GM19099 (cell line): Measurements from ENCODE around the gene KLB.

ENCODE experiments used
- POLR2A ChIP-seq: IDR thresholded peaks from 3 replicates; pipeline ENCODE4 v1.6.1; 2011; ENCODE audit warnings: low read depth; ENCODE audit not compliant: insufficient read length; ENCODE audit errors: extremely low read depth

The KLB gene

DNA sequence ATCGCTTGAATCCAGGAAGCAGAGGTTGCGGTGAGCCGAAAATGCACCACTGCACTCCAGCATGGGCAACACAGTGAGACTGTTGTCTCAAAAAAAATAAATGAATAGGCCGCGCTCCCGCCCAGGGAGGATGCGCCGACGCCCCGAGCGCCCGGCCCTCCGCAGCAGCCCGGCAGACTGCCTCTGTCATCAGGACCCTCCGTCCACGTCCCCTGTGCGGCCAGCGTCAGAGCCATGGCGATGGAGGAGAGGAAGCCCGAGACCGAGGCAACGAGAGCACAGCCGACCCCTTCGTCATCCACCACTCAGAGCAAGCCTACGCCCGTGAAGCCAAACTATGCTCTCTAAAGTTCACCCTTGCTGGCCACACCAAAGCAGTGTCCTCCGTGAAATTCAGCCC, 73.5 kb downstream of the KLB start:
- TF ChIP-seq POLR2A, result no peak

DNA sequence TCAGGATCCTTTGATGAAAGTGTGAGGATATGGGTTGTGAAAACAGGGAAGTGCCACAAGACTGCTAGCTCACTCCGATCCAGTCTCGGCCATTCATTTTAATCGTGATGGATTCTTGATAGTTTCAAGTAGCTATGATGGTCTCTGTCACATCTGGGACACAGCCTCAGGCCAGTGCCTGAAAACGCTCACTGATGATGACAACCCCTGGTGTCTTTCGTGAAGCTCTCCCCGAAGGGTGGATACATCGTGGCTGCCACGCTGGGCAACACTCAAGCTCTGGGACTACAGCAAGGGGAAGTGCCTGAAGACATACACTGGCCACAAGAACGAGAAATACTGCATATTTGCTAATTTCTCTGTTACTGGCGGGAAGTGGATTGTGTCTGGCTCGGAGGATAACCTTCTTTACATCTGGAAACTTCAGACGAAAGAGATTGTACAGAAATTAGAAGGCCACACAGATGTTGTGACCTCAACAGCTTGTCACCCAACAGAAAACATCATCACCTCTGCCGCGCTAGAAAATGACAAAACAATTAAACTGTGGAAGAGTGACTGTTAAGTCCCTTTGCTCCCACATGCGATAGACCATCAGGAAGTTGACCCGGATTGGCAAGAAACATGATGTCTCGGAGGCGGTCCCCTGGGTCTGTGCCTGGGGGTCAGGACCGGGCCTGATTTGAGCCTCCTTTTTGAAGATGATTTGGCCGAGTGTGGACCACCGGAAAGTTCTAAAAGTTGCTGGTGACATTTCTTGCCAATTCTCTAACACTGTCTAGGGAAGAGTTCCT, 74.4 kb downstream of the KLB start:
- no peak for TF ChIP-seq POLR2A

DNA sequence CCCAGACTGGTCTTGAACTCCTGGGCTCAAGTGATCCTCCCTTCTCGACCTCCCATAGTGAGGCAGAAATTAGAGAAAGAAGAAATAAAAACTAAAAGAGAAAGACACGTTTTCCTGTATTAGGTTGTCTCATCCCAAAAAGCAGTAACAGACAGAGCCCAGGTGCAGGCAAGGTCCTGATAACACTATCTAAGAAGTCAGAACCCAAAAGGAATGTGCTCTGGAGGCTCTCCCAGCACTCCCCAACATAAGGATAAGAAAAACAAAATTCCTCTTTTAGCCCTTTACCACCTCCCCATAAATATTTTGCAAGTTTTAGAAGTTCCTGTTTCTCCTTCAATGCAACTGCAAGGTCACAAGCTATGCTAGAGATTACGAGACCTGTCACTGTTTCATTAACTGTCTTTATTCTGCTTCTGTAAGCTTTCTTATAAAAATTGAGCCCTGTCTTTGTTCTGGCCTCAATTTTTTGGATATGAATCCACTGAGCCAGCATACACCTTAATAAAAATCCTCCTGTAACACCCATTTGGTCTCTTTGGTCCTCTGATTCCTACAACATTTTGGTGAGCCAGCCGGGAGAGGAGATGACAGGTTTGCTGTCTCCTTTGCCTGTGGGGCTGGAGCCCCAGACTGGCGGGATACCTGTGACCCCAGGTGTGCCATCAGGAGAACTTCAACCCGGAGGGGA, 78.0 kb downstream of the KLB start:
- no peak for TF ChIP-seq POLR2A

DNA sequence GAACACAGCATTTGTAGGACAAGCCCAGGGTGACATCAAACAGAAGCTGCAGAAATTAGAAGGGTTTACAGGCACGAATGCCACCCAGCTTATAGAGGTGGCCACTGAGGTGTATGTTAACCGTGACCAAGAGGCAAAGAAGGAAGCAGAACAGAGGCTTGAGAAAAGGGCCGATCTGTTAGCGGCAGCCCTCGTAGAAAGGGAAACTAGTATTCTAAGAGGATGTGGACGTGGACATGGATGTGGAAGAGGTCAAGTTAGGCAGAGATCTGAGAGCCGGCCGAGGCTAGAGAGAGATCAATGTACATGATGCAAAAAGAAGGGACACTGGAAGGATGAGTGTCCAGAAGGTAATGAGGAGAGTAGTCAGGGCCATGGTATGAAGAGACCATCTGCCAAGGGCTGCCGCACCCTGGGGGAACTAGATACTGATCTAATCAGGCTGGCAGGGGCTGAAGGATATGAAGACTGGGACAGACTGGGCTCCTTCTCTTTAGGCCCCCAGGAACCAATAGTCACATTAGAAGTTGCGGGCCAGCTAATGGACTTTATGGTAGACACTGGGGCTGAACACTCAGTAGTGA, 79.6 kb downstream of the KLB start:
- TF ChIP-seq POLR2A, result no peak

DNA sequence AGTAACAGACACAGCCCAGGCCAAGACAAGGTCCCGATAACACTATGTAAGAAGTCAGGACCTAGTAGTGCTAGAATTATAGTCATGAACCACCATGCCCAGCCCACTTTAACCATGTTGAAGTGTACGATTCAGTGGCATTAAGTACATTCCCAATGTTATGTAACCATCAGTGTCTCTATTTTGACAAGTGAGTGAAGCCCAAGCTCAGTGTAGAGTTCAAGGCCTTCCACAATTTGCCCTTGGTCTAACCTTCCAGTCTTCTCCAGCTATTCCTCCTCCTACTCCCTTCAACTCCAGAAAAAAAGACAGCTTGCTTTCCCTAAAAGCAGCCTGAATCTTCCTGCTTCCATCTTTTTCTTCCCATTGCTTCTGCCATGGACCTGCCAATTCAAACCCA, 83.6 kb downstream of the KLB start:
- TF ChIP-seq POLR2A, result no peak

DNA sequence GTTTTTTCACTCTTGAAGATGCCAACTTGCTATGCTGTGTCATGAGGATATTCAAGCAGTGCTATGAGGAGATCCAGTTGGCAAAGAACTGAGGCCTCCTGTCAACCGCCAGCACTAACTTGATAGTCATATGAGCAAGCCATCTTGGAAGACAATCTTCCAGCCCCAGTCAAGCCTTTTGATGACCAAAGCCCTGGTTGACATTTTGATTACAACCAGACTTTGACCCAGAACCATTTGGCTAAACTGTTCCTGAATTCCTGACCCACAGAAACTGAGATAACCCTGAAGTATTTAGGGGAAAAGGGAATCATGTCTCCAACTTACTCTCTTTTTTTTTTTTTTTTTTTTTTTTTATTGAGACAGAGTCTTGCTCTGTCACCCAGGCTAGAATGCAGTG, 87.6 kb downstream of the KLB start:
- TF ChIP-seq POLR2A, result no peak

DNA sequence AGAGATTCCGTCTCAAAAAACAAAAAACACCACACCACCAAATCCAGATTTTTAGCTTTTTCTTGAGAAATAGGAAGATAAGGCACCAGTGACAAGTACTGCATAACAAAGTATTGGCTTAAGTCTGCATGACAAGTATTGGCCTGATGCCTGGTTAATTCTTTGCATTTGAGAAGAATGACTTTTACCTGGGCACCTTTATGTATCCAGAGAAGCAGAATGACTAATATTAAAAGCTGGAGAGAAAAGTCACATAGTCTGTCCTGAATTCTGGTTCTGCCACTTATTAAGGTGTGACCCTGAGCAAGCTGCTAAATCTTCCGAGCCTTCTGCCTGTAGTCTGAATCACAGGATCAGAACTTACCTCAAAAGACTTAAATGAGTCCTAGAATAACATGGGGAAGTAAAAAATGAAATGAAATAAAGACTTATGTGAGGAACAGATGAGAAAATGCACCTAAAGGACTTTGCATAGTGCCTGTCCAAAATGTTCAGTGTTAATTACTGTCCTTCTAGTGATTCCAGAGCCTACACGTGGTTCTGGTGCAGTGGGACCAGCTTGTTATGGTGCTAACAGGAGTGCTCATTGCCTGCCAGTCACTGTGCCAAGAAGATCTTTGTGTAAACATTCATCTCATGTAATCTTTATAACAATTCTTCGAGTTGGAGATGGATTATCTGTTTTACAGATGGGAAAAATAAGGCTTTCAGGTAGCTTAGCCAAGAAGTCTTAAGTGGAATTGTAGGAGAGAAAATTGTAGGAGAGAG, 88.9 kb downstream of the KLB start:
- TF ChIP-seq POLR2A, result no peak

DNA sequence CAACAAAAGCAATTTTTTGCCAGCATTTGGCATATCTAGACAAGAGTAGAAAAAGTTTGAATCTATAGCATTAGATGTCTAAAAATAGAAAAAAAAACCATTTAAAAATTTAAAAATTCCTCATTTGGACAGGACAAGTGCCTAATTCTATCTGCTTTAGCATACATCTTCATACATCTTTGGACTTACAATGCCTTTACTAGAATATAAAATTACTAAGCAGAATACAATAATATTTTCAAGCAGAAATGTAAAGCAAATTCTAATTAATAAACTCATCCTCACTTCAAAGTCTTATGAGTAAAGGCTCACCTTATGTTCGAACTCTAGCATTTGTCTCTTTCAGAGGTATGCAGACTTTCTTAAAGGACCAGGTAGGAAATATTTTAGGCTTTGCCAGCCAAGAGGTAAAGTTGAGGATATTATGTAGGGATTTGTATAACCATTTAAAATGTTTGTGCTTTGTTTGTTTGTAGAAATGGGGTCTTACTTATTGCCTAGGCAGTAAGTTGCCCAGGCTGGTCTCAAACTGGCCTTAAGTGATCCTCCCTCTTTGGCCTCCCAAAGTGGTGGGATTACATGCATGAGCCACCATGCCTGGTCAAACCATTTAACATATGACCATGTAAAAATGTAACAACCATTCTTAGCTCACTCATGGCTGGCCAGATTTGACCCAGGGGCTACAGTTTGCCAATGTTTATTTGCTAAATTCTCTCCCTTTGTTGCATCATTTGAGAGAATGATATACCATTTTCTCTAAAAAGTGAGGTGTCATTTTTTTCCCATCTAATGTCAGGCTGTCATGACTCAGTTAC, 91.4 kb downstream of the KLB start:
- TF ChIP-seq POLR2A, result no peak

DNA sequence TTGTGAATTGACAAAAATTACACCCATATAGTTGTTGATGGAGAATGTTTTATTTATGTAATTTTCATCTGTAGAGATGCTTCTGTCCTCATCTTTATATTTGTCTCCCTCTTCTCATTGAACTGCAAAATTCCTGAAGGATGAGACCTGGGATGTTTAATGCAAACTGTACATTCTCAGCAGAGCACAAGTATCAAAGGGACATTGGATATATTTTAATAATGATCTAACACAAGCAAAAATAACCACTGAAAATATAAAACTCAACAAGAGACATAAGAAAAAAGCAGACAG, 91.9 kb downstream of the KLB start:
- no peak for TF ChIP-seq POLR2A
